H1 (cell line): Measurements from ENCODE around the gene MVK. TPM values are rescaled to one million over a fixed set of nuclear protein-coding genes. Genes with fewer than 3 reads are reported as not detected.

ENCODE experiments used
- CTCF ChIA-PET: fragments of 300-600 bp; sonication (Branson Sonifier 250); formaldehyde crosslinking; loops from one replicate; lab custom pipeline; 2021; ENCODE audit not compliant: partially characterized antibody; lab: Charles Lee
- POLR2A ChIA-PET: fragments of 300-600 bp; sonication (Branson Sonifier 250); formaldehyde crosslinking; loops from one replicate; lab custom pipeline; 2021; ENCODE audit warnings: inconsistent platforms; ENCODE audit not compliant: partially characterized antibody; lab: Charles Lee
- DNase-seq, 2 experiments: peaks; one replicate each; pipeline versions ENCODE4 v3.0.0 to v3.0.0-alpha.2; 2010 to 2022; ENCODE audit warnings: low spot score in 2 of 2, low read depth in 1 of 2, mixed read lengths in 1 of 2
- FAIRE-seq: peaks from 2 replicates; lab custom pipeline; 2011; peaks lifted over from hg19 to GRCh38; lab: Jason Lieb, UNC
- H2AFZ ChIP-seq: 2 replicates; pipeline ENCODE4 v1.8.1; 2012; ENCODE audit warnings: low read length, inconsistent platforms
- H2AK5ac ChIP-seq: 2 replicates; pipeline ENCODE4 v1.6.1; 2013; ENCODE audit warnings: low read depth, low read length
- H2BK120ac ChIP-seq: replicated peaks from 2 replicates; pipeline ENCODE3; 2013; ENCODE audit warnings: low read depth, low read length, inconsistent platforms
- H2BK12ac ChIP-seq: 2 replicates; pipeline ENCODE4 v1.6.1; 2013; ENCODE audit warnings: low read depth, low read length
- H2BK15ac ChIP-seq: 2 replicates; pipeline ENCODE4 v1.6.1; 2013; ENCODE audit warnings: low read length
- H2BK20ac ChIP-seq: 2 replicates; pipeline ENCODE4 v1.6.1; 2013; ENCODE audit warnings: low read length
- H2BK5ac ChIP-seq: 2 replicates; pipeline ENCODE4 v1.6.1; 2013; ENCODE audit warnings: low read depth, low read length
- H3K14ac ChIP-seq: 2 replicates; pipeline ENCODE4 v1.6.1; 2013; ENCODE audit warnings: inconsistent platforms; ENCODE audit not compliant: insufficient read length
- H3K18ac ChIP-seq: 2 replicates; pipeline ENCODE4 v1.6.1; 2013; ENCODE audit warnings: low read length; ENCODE audit errors: extremely low read depth
- H3K23ac ChIP-seq: 2 replicates; pipeline ENCODE4 v1.6.1; 2013; ENCODE audit warnings: inconsistent platforms; ENCODE audit not compliant: insufficient read length
- H3K23me2 ChIP-seq: 2 replicates; pipeline ENCODE4 v1.6.1; 2013; ENCODE audit warnings: low read depth, low read length
- H3K27ac ChIP-seq: 2 replicates; pipeline ENCODE4 v1.6.1; 2011; ENCODE audit warnings: low read depth, low read length, inconsistent platforms
- H3K27me3 ChIP-seq, 4 experiments: replicated peaks in 1 of 4; 1 replicate in 1 of 4; 2 replicates in 3 of 4; pipeline versions ENCODE4 v1.6.1 to v1.8.1; 2011 to 2013; ENCODE audit warnings: low read length in 3 of 4, mild to moderate bottlenecking in 3 of 4, inconsistent platforms in 2 of 4, mixed read lengths in 2 of 4, moderate library complexity in 1 of 4; ENCODE audit not compliant: control insufficient read depth in 3 of 4, insufficient read depth in 3 of 4; ENCODE audit errors: extremely low read depth in 1 of 4
- H3K36me3 ChIP-seq, 4 experiments: 2 replicates each; pipeline versions ENCODE4 v1.6.1 to v1.8.1; 2011 to 2013; ENCODE audit warnings: mild to moderate bottlenecking in 4 of 4, low read length in 3 of 4, moderate library complexity in 2 of 4, control low read depth in 1 of 4, inconsistent platforms in 1 of 4; ENCODE audit not compliant: insufficient read depth in 4 of 4, control insufficient read depth in 2 of 4
- H3K4ac ChIP-seq: replicated peaks from 2 replicates; pipeline ENCODE3; 2013; ENCODE audit warnings: low read length, low read depth, mixed read lengths, inconsistent platforms; ENCODE audit not compliant: insufficient read length
- H3K4me1 ChIP-seq, 4 experiments: replicated peaks in 1 of 4; 1 replicate in 1 of 4; 2 replicates in 3 of 4; pipeline versions ENCODE4 v1.6.1 to v1.8.1; 2011 to 2013; ENCODE audit warnings: low read length in 3 of 4, inconsistent platforms in 2 of 4, mixed read lengths in 1 of 4; ENCODE audit not compliant: insufficient read depth in 4 of 4, control insufficient read depth in 3 of 4
- H3K4me2 ChIP-seq, 2 experiments: 2 replicates each; pipeline versions ENCODE4 v1.6.1 to v1.8.1; 2011 to 2013; ENCODE audit warnings: low read depth in 2 of 2, low read length in 2 of 2, control low read depth in 1 of 2, inconsistent platforms in 1 of 2, mild to moderate bottlenecking in 1 of 2; ENCODE audit not compliant: insufficient read depth in 1 of 2
- H3K4me3 ChIP-seq, 4 experiments: fragments of 200-600, 300-600 bp in 1 of 4; sonication (generic), shearing (Covaris generic), sonication (Bioruptor Twin) in 1 of 4; 2 replicates each; pipeline versions ENCODE4 v1.5.1 to v1.8.1; 2011 to 2016; ENCODE audit warnings: low read length in 4 of 4, low read depth in 3 of 4, control low read depth in 2 of 4, inconsistent platforms in 2 of 4, mild to moderate bottlenecking in 2 of 4, mixed read lengths in 1 of 4, moderate library complexity in 1 of 4; ENCODE audit not compliant: insufficient read depth in 2 of 4; ENCODE audit errors: extremely low read depth in 1 of 4
- H3K56ac ChIP-seq: replicated peaks from 2 replicates; pipeline ENCODE3; 2013; ENCODE audit warnings: low read depth, mild to moderate bottlenecking, mixed read lengths, low read length, inconsistent platforms; ENCODE audit not compliant: insufficient read length
- H3K79me1 ChIP-seq: 2 replicates; pipeline ENCODE4 v1.6.1; 2013; ENCODE audit warnings: low read depth, low read length, control low read depth
- H3K79me2 ChIP-seq, 2 experiments: 2 replicates each; pipeline versions ENCODE4 v1.6.1 to v1.8.1; 2012 to 2013; ENCODE audit warnings: low read length in 2 of 2, mild to moderate bottlenecking in 2 of 2, inconsistent platforms in 1 of 2; ENCODE audit not compliant: insufficient read depth in 2 of 2, control insufficient read depth in 1 of 2
- H3K9ac ChIP-seq, 4 experiments: replicated peaks in 1 of 4; 1 replicate in 1 of 4; 2 replicates in 3 of 4; pipeline versions ENCODE4 v1.6.1 to v1.8.1; 2011 to 2013; ENCODE audit warnings: low read depth in 3 of 4, low read length in 3 of 4, control low read depth in 2 of 4, mild to moderate bottlenecking in 2 of 4, moderate library complexity in 2 of 4, inconsistent platforms in 1 of 4; ENCODE audit errors: extremely low read depth in 1 of 4
- H3K9me3 ChIP-seq, 2 experiments: 2 replicates each; pipeline versions ENCODE4 v1.6.1 to v1.8.1; 2012 to 2013; ENCODE audit warnings: mild to moderate bottlenecking in 2 of 2, moderate library complexity in 2 of 2, control low read depth in 1 of 2, inconsistent platforms in 1 of 2, low read depth in 1 of 2, low read length in 1 of 2, mixed read lengths in 1 of 2; ENCODE audit not compliant: insufficient read depth in 2 of 2
- H4K20me1 ChIP-seq, 2 experiments: replicated peaks in 1 of 2; 2 replicates each; pipeline versions ENCODE3 to v1.8.1; 2011 to 2013; ENCODE audit warnings: inconsistent platforms in 2 of 2, low read length in 2 of 2, mild to moderate bottlenecking in 1 of 2; ENCODE audit not compliant: insufficient read depth in 2 of 2, control insufficient read depth in 1 of 2
- H4K5ac ChIP-seq: 2 replicates; pipeline ENCODE4 v1.6.1; 2013; ENCODE audit warnings: low read length, low read depth, mixed read lengths, inconsistent platforms; ENCODE audit not compliant: insufficient read length
- H4K8ac ChIP-seq: 2 replicates; pipeline ENCODE4 v1.8.0; 2013; ENCODE audit warnings: mild to moderate bottlenecking, moderate library complexity, low read length, inconsistent platforms; ENCODE audit not compliant: insufficient read depth; ENCODE audit errors: extremely low read depth
- H4K91ac ChIP-seq: replicated peaks from 2 replicates; pipeline ENCODE3; 2013; ENCODE audit warnings: low read length, mixed read lengths, inconsistent platforms; ENCODE audit not compliant: insufficient read length
- JUN ChIP-seq: IDR thresholded peaks from 2 replicates; pipeline ENCODE4 v1.6.1; 2011; ENCODE audit warnings: low read depth, mild to moderate bottlenecking, improper control_type of control experiment, low read length
- NANOG ChIP-seq: IDR thresholded peaks from 2 replicates; pipeline ENCODE4 v1.6.1; 2011; ENCODE audit warnings: low read length, low read depth, mild to moderate bottlenecking, inconsistent platforms; ENCODE audit not compliant: insufficient read depth, poor library complexity, severe bottlenecking
- WGBS, 2 experiments: shearing (Covaris generic) in 1 of 2; methylation state at CpG; one replicate each; pipeline versions ENCODE4 v1.1.6 to v1.1.7; 2013 to 2015; ENCODE audit warnings: low lambda C conversion rate in 2 of 2, mixed read lengths in 2 of 2, inconsistent platforms in 1 of 2, low coverage in 1 of 2, missing lambda C conversion rate in 1 of 2; ENCODE audit not compliant: insufficient replicate concordance in 2 of 2, insufficient coverage in 1 of 2, insufficient read length in 1 of 2; ENCODE audit errors: extremely low coverage in 1 of 2, missing lambda C conversion rate in 1 of 2; 5-methylcytosine and 5-hydroxymethylcytosine counted together
- polyA plus RNA-seq, 7 experiments: library from polyadenylated mRNA; depleted of rRNA in 3 of 7; stranded (reverse) in 5 of 7; unstranded in 2 of 7; fragments of >200 nt in 5 of 7; fragments of 200-250 nt in 2 of 7; gene quantifications; 1 replicate in 5 of 7; 2 replicates in 1 of 7; 4 replicates in 1 of 7; pipeline versions ENCODE4 v1.2.1 to v1.2.3, GENCODE V29; 2011 to 2013; ENCODE audit warnings: missing spikeins in 2 of 7, mixed read lengths in 2 of 7
- total RNA-seq: library from RNA; stranded (reverse); fragmentation: NEBNext Ultra II Directional; extraction: Animal tissue kit (Norgen Biotek cat#: 25700); gene quantifications from 2 replicates; pipeline ENCODE4 v1.2.1, GENCODE V29; 2021

MVK gene
- total and polyA plus RNA-seq, 2 of the 8 experiments (the other 6 are each of a cell fraction or from before 2014, with no cell fraction given) = 15.7 to 20.9 TPM

DNA sequence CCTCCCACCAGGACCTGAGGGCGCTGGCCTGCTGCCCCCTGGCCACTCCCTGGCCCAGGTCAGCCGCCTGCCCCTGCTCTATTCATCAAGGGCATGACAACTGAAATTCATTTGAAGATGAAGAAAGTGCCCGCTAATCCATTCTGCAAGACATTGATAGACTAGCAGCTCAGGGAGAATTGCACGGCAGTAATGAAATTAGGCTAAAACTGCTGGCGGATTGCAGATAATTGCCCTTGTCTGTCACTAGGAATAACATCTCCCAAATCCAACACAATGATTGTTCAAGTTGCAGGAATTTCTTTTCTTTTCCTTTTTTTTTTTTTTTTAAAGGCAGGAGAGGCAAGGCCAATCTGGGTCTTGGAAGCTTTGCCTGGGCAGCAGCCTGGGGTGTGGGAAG lies 44.5 kb downstream of the MVK start:
- Histone ChIP-seq H3K79me2 (no peaks in the 10 kb centered on the region), H2BK5ac (no peak overlapping the region), H3K4me2 (no peak overlapping the region), H3K27me3 (no peaks in the 10 kb centered on the region; a peak in 1 of 7 replicates), H2BK120ac (no peak overlapping the region), H2AFZ (no peak overlapping the region), H2AK5ac (no peak overlapping the region), H3K4me3 (no peak overlapping the region), H4K8ac (no peak overlapping the region), H3K9me3 (no peaks in the 10 kb centered on the region), H4K91ac (no peak overlapping the region), H2BK12ac (no peak overlapping the region), H4K20me1 (no peaks in the 10 kb centered on the region), H4K5ac (no peak overlapping the region), H3K79me1 (no peaks in the 10 kb centered on the region), H2BK15ac (no peak overlapping the region), H2BK20ac (no peak overlapping the region), H3K9ac (no peak overlapping the region), H3K27ac (no peak overlapping the region), H3K36me3 (no peaks in the 10 kb centered on the region), H3K14ac (no peak overlapping the region), H3K4me1 (peaks cover 0 to 4% (median 2%) of the 10 kb centered on the region in 4 experiments; a peak in 3 of 7 replicates), H3K18ac (no peak overlapping the region), H3K56ac (no peak overlapping the region), H3K23ac (no peak overlapping the region), H3K4ac (no peak overlapping the region), H3K23me2 (no peaks in the 10 kb centered on the region)
- ChIA-PET CTCF (interaction anchor here (0.7 to 2.3 kb wide), 6 partner anchors 20 to 136 kb away, joined by 3 to 7 read pairs (median 3); no protein-coding TSS in a partner anchor), POLR2A (interaction anchor here (1.5 kb wide), 1 partner anchor 96 kb away, joined by 3 read pairs; no protein-coding TSS in a partner anchor)
- WGBS, 2 experiments = 95% methylated on average over 5 of the region's 5 CpGs; no CpG with 5 or more reads in 1 of the 2 experiments
- DNase-seq (no peak), FAIRE-seq (no peak)
- TF ChIP-seq NANOG = no peak
- TF ChIP-seq JUN = no peak
